ENCODE data around the gene ZNF133.
A peak's percentile ranks its signal among the peaks of the same experiment; 100 is the strongest.
"Not testable (repeated sequence)": the region's sequence is repeated elsewhere in the genome, so short reads cannot be mapped to it uniquely, and the experiment has no call there.

Gene ZNF133

GRCh38 chr20:18273738-18274137 lies 14.6 kb upstream of the ZNF133 start:
- no peak overlapping the region for H3K4me3 ChIP-seq (replicated peaks; ENCODE audit: low read depth, low read length)
- no peak for DNase-seq (ENCODE audit: extremely low read depth, insufficient read length)
- H3K27me3 ChIP-seq (replicated peaks; ENCODE audit: control insufficient read depth, insufficient read depth, low read length) = no peaks in the 10 kb centered on the region
- no peak for TF ChIP-seq CTCF (IDR thresholded peaks at IDR 0.05; ENCODE audit: insufficient read depth, low read length, poor library complexity, severe bottlenecking)
- H3K36me3 ChIP-seq (ENCODE audit: control insufficient read depth, insufficient read depth, low read length) = no peaks in the 10 kb centered on the region

- DNase-seq (ENCODE audit: extremely low read depth, insufficient read length); H3K27me3 ChIP-seq (replicated peaks; ENCODE audit: control insufficient read depth, insufficient read depth, low read length); H3K4me3 ChIP-seq (replicated peaks; ENCODE audit: low read depth, low read length); H3K36me3 ChIP-seq (ENCODE audit: control insufficient read depth, insufficient read depth, low read length): not testable (repeated sequence)
- peak; percentile 7 for TF ChIP-seq CTCF (IDR thresholded peaks at IDR 0.05; ENCODE audit: insufficient read depth, low read length, poor library complexity, severe bottlenecking)
These were observed 12.4 kb upstream of the ZNF133 start for GRCh38 chr20:18275960-18276359.

GRCh38 chr20:18276821-18277220 lies 11.5 kb upstream of the ZNF133 start:
- Histone ChIP-seq H3K27me3 (replicated peaks; ENCODE audit: control insufficient read depth, insufficient read depth, low read length) (no peaks in the 10 kb centered on the region), H3K4me3 (replicated peaks; ENCODE audit: low read depth, low read length) (no peak overlapping the region), H3K36me3 (ENCODE audit: control insufficient read depth, insufficient read depth, low read length) (no peaks in the 10 kb centered on the region)
- peak; percentile 93 for TF ChIP-seq CTCF (IDR thresholded peaks at IDR 0.05; ENCODE audit: insufficient read depth, low read length, poor library complexity, severe bottlenecking)
- no peak for DNase-seq (ENCODE audit: extremely low read depth, insufficient read length)

GRCh38 chr20:18279242-18279641 lies 9.1 kb upstream of the ZNF133 start:
- no peaks in the 10 kb centered on the region for H3K36me3 ChIP-seq (ENCODE audit: control insufficient read depth, insufficient read depth, low read length)
- no peak overlapping the region for H3K4me3 ChIP-seq (replicated peaks; ENCODE audit: low read depth, low read length)
- no peaks in the 10 kb centered on the region for H3K27me3 ChIP-seq (replicated peaks; ENCODE audit: control insufficient read depth, insufficient read depth, low read length)
- TF ChIP-seq CTCF (IDR thresholded peaks at IDR 0.05; ENCODE audit: insufficient read depth, low read length, poor library complexity, severe bottlenecking) = no peak
- no peak for DNase-seq (ENCODE audit: extremely low read depth, insufficient read length)

- TF ChIP-seq CTCF (IDR thresholded peaks at IDR 0.05; ENCODE audit: insufficient read depth, low read length, poor library complexity, severe bottlenecking) = no peak
These were observed 3.4 kb upstream of the ZNF133 start for GRCh38 chr20:18284805-18285533.

GRCh38 chr20:18287546-18287914 lies 797 bp upstream of the ZNF133 start:
- no peaks in the 10 kb centered on the region for H3K27me3 ChIP-seq (replicated peaks; ENCODE audit: control insufficient read depth, insufficient read depth, low read length)
- DNase-seq (ENCODE audit: extremely low read depth, insufficient read length) = no peak
- H3K36me3 ChIP-seq (ENCODE audit: control insufficient read depth, insufficient read depth, low read length) = no peaks in the 10 kb centered on the region
- TF ChIP-seq CTCF (IDR thresholded peaks at IDR 0.05; ENCODE audit: insufficient read depth, low read length, poor library complexity, severe bottlenecking) = no peak
- H3K4me3 ChIP-seq (replicated peaks; ENCODE audit: low read depth, low read length) = peak overlapping the region; percentile 92

More at GRCh38 chr20:18284805-18285533, 3.4 kb upstream of the ZNF133 start:
- no peak overlapping the region for H3K4me3 ChIP-seq (replicated peaks; ENCODE audit: low read depth, low read length)
- no peak for DNase-seq (ENCODE audit: extremely low read depth, insufficient read length)
- H3K36me3 ChIP-seq (ENCODE audit: control insufficient read depth, insufficient read depth, low read length) = no peaks in the 10 kb centered on the region
- no peaks in the 10 kb centered on the region for H3K27me3 ChIP-seq (replicated peaks; ENCODE audit: control insufficient read depth, insufficient read depth, low read length)
